ENCODE data around the gene OLIG3. TPM values are rescaled to one million over a fixed set of nuclear protein-coding genes. Genes with fewer than 3 reads are reported as not detected.

OLIG3 gene
- total and polyA plus RNA-seq, 2 of the 8 experiments (the other 6 are each of a cell fraction or from before 2014, with no cell fraction given), result 0.60 to 1.3 TPM

DNA sequence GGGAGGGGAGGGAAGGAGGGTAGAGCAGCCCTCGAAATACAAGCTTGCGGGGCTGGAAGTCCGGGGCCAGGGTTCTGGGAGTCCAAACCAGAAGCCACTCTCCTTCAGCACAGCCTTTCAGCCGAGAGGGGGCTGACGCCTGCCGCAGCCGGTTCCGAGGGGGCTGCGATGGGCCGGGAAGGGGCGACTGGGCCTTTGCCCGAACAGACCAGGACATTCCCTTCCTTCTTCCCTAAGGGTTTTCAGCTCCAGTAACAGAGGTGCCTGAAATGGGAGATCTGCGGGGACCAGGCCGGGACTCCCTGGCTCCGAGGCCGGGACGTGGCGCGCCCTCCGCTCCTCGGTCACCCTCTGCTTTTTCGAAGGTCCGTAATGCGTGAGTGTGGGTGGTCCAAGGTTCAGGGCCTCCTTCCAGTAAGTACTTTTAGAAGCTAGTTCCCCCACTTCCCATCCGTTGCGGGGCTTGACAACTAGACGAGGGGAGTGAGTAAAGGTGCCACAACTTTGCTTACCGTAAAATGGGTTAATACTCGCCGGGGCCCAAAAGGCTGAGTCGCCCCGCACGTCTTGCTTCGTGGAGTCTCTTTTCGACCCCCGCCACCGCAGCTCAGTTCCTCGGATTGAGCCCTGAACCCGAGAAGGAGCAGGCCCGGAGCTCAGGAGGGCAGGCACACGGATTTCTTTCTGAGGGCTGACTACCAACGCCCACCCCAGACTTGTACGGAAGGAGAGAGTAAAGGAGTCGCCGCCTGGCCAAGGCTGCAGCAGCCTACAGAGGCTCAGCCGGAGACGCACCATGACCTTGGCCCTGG is 2.9 kb upstream of the OLIG3 start:
- 1% methylated on average over 39 of the region's 47 CpGs; no CpG with 5 or more reads in 1 of the 2 experiments for WGBS, 2 experiments (ENCODE audit: extremely low coverage in 1 of 2, insufficient coverage in 1 of 2, insufficient read length in 1 of 2, insufficient replicate concordance in 2 of 2, low coverage in 1 of 2, low lambda C conversion rate in 2 of 2, missing lambda C conversion rate in 1 of 2)
- TF ChIP-seq, protein P1, sequence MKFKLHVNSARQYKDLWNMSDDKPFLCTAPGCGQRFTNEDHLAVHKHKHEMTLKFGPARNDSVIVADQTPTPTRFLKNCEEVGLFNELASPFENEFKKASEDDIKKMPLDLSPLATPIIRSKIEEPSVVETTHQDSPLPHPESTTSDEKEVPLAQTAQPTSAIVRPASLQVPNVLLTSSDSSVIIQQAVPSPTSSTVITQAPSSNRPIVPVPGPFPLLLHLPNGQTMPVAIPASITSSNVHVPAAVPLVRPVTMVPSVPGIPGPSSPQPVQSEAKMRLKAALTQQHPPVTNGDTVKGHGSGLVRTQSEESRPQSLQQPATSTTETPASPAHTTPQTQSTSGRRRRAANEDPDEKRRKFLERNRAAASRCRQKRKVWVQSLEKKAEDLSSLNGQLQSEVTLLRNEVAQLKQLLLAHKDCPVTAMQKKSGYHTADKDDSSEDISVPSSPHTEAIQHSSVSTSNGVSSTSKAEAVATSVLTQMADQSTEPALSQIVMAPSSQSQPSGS (IDR thresholded peaks at IDR 0.05; ENCODE audit: low read length), result no peak
- TF ChIP-seq KDM4A (IDR thresholded peaks at IDR 0.05; ENCODE audit: low read depth, low read length, severe bottlenecking), result no peak
- no peak for TF ChIP-seq YY1 (IDR thresholded peaks at IDR 0.05; ENCODE audit: low read depth, low read length)
- TF ChIP-seq, protein P2, sequence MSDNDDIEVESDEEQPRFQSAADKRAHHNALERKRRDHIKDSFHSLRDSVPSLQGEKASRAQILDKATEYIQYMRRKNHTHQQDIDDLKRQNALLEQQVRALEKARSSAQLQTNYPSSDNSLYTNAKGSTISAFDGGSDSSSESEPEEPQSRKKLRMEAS (IDR thresholded peaks at IDR 0.05), result no peak
- TF ChIP-seq TBP (IDR thresholded peaks at IDR 0.05; ENCODE audit: low read depth, low read length), result no peak
- TF ChIP-seq MAFK (IDR thresholded peaks at IDR 0.05; ENCODE audit: low read depth, low read length), result no peak
- no peak for TF ChIP-seq NRF1 (IDR thresholded peaks at IDR 0.05; ENCODE audit: low read depth, low read length)
- peak; percentile 40; the same call in 1 of the 2 replicates for TF ChIP-seq KDM1A (IDR thresholded peaks at IDR 0.05; ENCODE audit: borderline replicate concordance, low read length)
- TF ChIP-seq ZNF274 (IDR thresholded peaks at IDR 0.05; ENCODE audit: borderline replicate concordance, extremely low read depth, low read length), result no peak

More for the DNA sequence above, 2.9 kb upstream of the OLIG3 start:
- Histone ChIP-seq H3K27ac (ENCODE audit: low read depth, low read length) (no peak overlapping the region), H3K9ac (replicated peaks in 1 of 4; ENCODE audit: extremely low read depth in 1 of 4, low read depth in 3 of 4, low read length in 3 of 4) (no peak overlapping the region), H2BK15ac (ENCODE audit: low read length) (no peak overlapping the region), H3K23ac (ENCODE audit: insufficient read length) (no peak overlapping the region), H2BK12ac (ENCODE audit: low read depth, low read length) (peak overlapping the region; percentile 63; the same call in 1 of the 2 replicates), H4K5ac (ENCODE audit: insufficient read length, low read depth, low read length) (no peak overlapping the region), H3K27me3 (replicated peaks in 1 of 4; ENCODE audit: control insufficient read depth in 3 of 4, extremely low read depth in 1 of 4, insufficient read depth in 3 of 4, low read length in 3 of 4) (peaks cover 54 to 82% (median 73%) of the 10 kb centered on the region in 4 experiments), H4K20me1 (replicated peaks in 1 of 2; ENCODE audit: control insufficient read depth in 1 of 2, insufficient read depth in 2 of 2, low read length in 2 of 2) (no peaks in the 10 kb centered on the region), H4K91ac (replicated peaks; ENCODE audit: insufficient read length, low read length) (no peak overlapping the region), H2BK120ac (replicated peaks; ENCODE audit: low read depth, low read length) (no peak overlapping the region), H3K14ac (ENCODE audit: insufficient read length) (no peak overlapping the region), H2AK5ac (ENCODE audit: low read depth, low read length) (no peak overlapping the region), H2BK20ac (ENCODE audit: low read length) (no peak overlapping the region), H3K79me1 (ENCODE audit: low read depth, low read length) (no peaks in the 10 kb centered on the region), H3K18ac (ENCODE audit: extremely low read depth, low read length) (peak overlapping the region; percentile 66; the same call in 1 of the 2 replicates), H2BK5ac (ENCODE audit: low read depth, low read length) (peak overlapping the region; percentile 10; the same call in 1 of the 2 replicates), H4K8ac (ENCODE audit: extremely low read depth, insufficient read depth, low read length) (no peak overlapping the region), H3K23me2 (ENCODE audit: low read depth, low read length) (peaks cover 25% of the 10 kb centered on the region), H3K4me1 (replicated peaks in 1 of 4; ENCODE audit: control insufficient read depth in 3 of 4, insufficient read depth in 4 of 4, low read length in 3 of 4) (peaks cover 7 to 45% (median 17%) of the 10 kb centered on the region in 4 experiments), H3K79me2 (ENCODE audit: control insufficient read depth in 1 of 2, insufficient read depth in 2 of 2, low read length in 2 of 2) (no peaks in the 10 kb centered on the region), H3K9me3 (ENCODE audit: insufficient read depth in 2 of 2, low read depth in 1 of 2, low read length in 1 of 2) (no peaks in the 10 kb centered on the region), H3K56ac (replicated peaks; ENCODE audit: insufficient read length, low read depth, low read length) (no peak overlapping the region), H3K36me3 (ENCODE audit: control insufficient read depth in 2 of 4, insufficient read depth in 4 of 4, low read length in 3 of 4) (no peaks in the 10 kb centered on the region), H2AFZ (ENCODE audit: low read length) (0 out of 2 replicates have a peak overlapping the region, but pooled peaks have one; percentile 9), H3K4me3 (ENCODE audit: extremely low read depth in 1 of 4, insufficient read depth in 2 of 4, low read depth in 3 of 4, low read length in 4 of 4) (peak overlapping the region; percentile 38 to 62 (median 55)), H3K4me2 (ENCODE audit: insufficient read depth in 1 of 2, low read depth in 2 of 2, low read length in 2 of 2) (peak overlapping the region; percentile 91 to 99), H3K4ac (replicated peaks; ENCODE audit: insufficient read length, low read depth, low read length) (no peak overlapping the region)
- DNase-seq (ENCODE audit: low read depth in 1 of 2, low spot score in 2 of 2) (peak in 1 of 2 experiments; percentile 71), FAIRE-seq (no peak)
- CTCF ChIA-PET (ENCODE audit: partially characterized antibody), result interaction anchor here (0.6 to 4.8 kb wide), 9 partner anchors 8 to 524 kb away, joined by 3 to 55 read pairs (median 3); no protein-coding TSS in a partner anchor
- POLR2A ChIA-PET (ENCODE audit: partially characterized antibody), result interaction anchor here (1.6 to 2.4 kb wide), 2 partner anchors 8 to 10 kb away, joined by 7 to 11 read pairs; no protein-coding TSS in a partner anchor
